Peyer's patch (tissue), 4 donors: ENCODE data around the gene WDR43.

Source experiments
- POLR2A ChIP-seq, 2 donors: fragments of 450-650 bp; IDR thresholded peaks; one replicate each; pipeline ENCODE4 v1.5.1; 2017; ENCODE audit warnings: antibody characterized with exemption in 2 of 2, mild to moderate bottlenecking in 2 of 2, moderate library complexity in 2 of 2
- TF ChIP-seq, protein P1 (sequence below), 6 experiments: fragments of 450-650 bp in 4 of 6; fragments of 200-600 bp in 2 of 6; sonication (generic) in 1 of 6; IDR thresholded peaks; one replicate each; pipeline ENCODE4 v1.5.1; 2017 to 2019; ENCODE audit warnings: antibody characterized with exemption in 6 of 6, mild to moderate bottlenecking in 3 of 6, moderate library complexity in 1 of 6

DNA sequence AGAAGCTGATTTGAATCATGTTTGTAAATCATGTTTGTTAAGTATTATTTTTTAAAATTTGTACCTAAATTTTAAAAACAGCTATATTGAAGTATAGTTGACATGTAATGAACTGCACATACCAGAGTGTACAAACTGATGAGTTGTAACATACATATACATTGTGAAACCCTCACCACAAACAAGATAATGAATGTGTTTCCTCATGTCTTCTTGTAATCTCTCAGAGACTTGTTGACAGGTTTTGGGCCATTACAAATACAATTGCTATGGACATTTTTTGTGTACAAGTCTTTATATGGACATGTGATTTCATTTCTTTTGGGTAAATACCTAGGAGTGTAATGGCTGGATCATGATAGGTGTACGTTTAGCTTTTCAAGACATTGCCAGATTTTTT is 21.5 kb downstream of the WDR43 start:
- TF ChIP-seq, protein P1, sequence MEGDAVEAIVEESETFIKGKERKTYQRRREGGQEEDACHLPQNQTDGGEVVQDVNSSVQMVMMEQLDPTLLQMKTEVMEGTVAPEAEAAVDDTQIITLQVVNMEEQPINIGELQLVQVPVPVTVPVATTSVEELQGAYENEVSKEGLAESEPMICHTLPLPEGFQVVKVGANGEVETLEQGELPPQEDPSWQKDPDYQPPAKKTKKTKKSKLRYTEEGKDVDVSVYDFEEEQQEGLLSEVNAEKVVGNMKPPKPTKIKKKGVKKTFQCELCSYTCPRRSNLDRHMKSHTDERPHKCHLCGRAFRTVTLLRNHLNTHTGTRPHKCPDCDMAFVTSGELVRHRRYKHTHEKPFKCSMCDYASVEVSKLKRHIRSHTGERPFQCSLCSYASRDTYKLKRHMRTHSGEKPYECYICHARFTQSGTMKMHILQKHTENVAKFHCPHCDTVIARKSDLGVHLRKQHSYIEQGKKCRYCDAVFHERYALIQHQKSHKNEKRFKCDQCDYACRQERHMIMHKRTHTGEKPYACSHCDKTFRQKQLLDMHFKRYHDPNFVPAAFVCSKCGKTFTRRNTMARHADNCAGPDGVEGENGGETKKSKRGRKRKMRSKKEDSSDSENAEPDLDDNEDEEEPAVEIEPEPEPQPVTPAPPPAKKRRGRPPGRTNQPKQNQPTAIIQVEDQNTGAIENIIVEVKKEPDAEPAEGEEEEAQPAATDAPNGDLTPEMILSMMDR (IDR thresholded peaks at IDR 0.05): no peak
- TF ChIP-seq POLR2A (IDR thresholded peaks at IDR 0.05): no peak
